Measurements from ENCODE around the gene MAP1LC3B2. TPM values are rescaled to one million over a fixed set of nuclear protein-coding genes. Genes with fewer than 3 reads are reported as not detected.

Gene MAP1LC3B2
- total and polyA plus RNA-seq, 2 of the 8 experiments (the other 6 are each of a cell fraction or from before 2014, with no cell fraction given), result 0.39 to 1.5 TPM

DNA sequence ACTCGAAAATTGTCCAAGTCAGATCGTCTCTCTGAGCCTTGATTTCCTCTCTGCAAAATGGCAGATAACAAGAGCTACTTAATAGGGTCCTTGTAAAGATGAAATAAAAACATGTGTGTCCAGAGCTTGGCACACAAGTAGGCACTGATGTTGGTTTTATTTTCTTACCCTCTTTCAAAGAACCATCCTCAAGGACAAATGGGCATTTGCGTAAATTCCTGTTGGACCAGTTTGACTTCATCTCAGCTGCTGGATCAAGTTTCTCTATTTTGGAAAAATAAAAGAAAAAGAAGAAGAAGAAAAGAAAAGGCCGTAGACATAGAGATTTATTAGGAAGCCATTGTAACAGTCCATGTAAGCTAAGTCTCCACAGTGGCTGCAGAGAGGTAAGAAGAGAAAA lies 47.2 kb downstream of the MAP1LC3B2 start:
- Histone ChIP-seq H2AK5ac (ENCODE audit: low read depth, low read length) (no peak overlapping the region), H3K36me3 (ENCODE audit: control insufficient read depth in 2 of 4, insufficient read depth in 4 of 4, low read length in 3 of 4) (no peaks in the 10 kb centered on the region), H2BK5ac (ENCODE audit: low read depth, low read length) (no peak overlapping the region), H4K20me1 (replicated peaks in 1 of 2; ENCODE audit: control insufficient read depth in 1 of 2, insufficient read depth in 2 of 2, low read length in 2 of 2) (no peaks in the 10 kb centered on the region), H3K4me1 (replicated peaks in 1 of 4; ENCODE audit: control insufficient read depth in 3 of 4, insufficient read depth in 4 of 4, low read length in 3 of 4) (peaks cover 0 to 11% (median 9%) of the 10 kb centered on the region in 4 experiments; a peak in 6 of 7 replicates), H3K79me2 (ENCODE audit: control insufficient read depth in 1 of 2, insufficient read depth in 2 of 2, low read length in 2 of 2) (no peaks in the 10 kb centered on the region), H3K4me2 (ENCODE audit: insufficient read depth in 1 of 2, low read depth in 2 of 2, low read length in 2 of 2) (peak overlapping the region in 1 of 2 experiments; percentile 16; a peak in 1 of 4 replicates), H3K14ac (ENCODE audit: insufficient read length) (no peak overlapping the region), H3K4ac (replicated peaks; ENCODE audit: insufficient read length, low read depth, low read length) (no peak overlapping the region), H3K23me2 (ENCODE audit: low read depth, low read length) (no peaks in the 10 kb centered on the region), H2BK12ac (ENCODE audit: low read depth, low read length) (no peak overlapping the region), H4K91ac (replicated peaks; ENCODE audit: insufficient read length, low read length) (no peak overlapping the region), H4K8ac (ENCODE audit: extremely low read depth, insufficient read depth, low read length) (no peak overlapping the region), H3K18ac (ENCODE audit: extremely low read depth, low read length) (no peak overlapping the region), H3K56ac (replicated peaks; ENCODE audit: insufficient read length, low read depth, low read length) (no peak overlapping the region), H3K23ac (ENCODE audit: insufficient read length) (no peak overlapping the region), H2BK15ac (ENCODE audit: low read length) (no peak overlapping the region), H3K9ac (replicated peaks in 1 of 4; ENCODE audit: extremely low read depth in 1 of 4, low read depth in 3 of 4, low read length in 3 of 4) (no peak overlapping the region), H3K27ac (ENCODE audit: low read depth, low read length) (no peak overlapping the region), H3K4me3 (ENCODE audit: extremely low read depth in 1 of 4, insufficient read depth in 2 of 4, low read depth in 3 of 4, low read length in 4 of 4) (no peak overlapping the region; a peak in 1 of 8 replicates), H3K79me1 (ENCODE audit: low read depth, low read length) (no peaks in the 10 kb centered on the region), H2BK120ac (replicated peaks; ENCODE audit: low read depth, low read length) (no peak overlapping the region), H3K27me3 (replicated peaks in 1 of 4; ENCODE audit: control insufficient read depth in 3 of 4, extremely low read depth in 1 of 4, insufficient read depth in 3 of 4, low read length in 3 of 4) (no peaks in the 10 kb centered on the region), H4K5ac (ENCODE audit: insufficient read length, low read depth, low read length) (no peak overlapping the region), H2BK20ac (ENCODE audit: low read length) (no peak overlapping the region), H2AFZ (ENCODE audit: low read length) (no peak overlapping the region), H3K9me3 (ENCODE audit: insufficient read depth in 2 of 2, low read depth in 1 of 2, low read length in 1 of 2) (0 out of 4 replicates have a peak, but pooled peaks cover 0 to 2% of the 10 kb centered on the region in 2 experiments)
- ChIA-PET CTCF (ENCODE audit: partially characterized antibody) (interaction anchor here (0.5 to 1.4 kb wide), 4 partner anchors 81 to 591 kb away, joined by 3 read pairs; no protein-coding TSS in a partner anchor), POLR2A (ENCODE audit: partially characterized antibody) (no interaction called here)
- no peak for FAIRE-seq
- no peak for DNase-seq (ENCODE audit: low read depth in 1 of 2, low spot score in 2 of 2)
- TF ChIP-seq KDM1A (IDR thresholded peaks at IDR 0.05; ENCODE audit: borderline replicate concordance, low read length) (no peak), SP1 (IDR thresholded peaks at IDR 0.05; ENCODE audit: low read depth, low read length) (peak; percentile 37; the same call in 1 of the 2 replicates), KDM4A (IDR thresholded peaks at IDR 0.05; ENCODE audit: low read depth, low read length, severe bottlenecking) (no peak), ASH2L (IDR thresholded peaks at IDR 0.05; ENCODE audit: low read length) (no peak), GTF2F1 (IDR thresholded peaks at IDR 0.05; ENCODE audit: borderline replicate concordance, low read depth, low read length) (no peak), NRF1 (IDR thresholded peaks at IDR 0.05; ENCODE audit: low read depth, low read length) (no peak), TEAD4 (IDR thresholded peaks at IDR 0.05; ENCODE audit: low read depth, low read length) (no peak), POLR2A (IDR thresholded peaks at IDR 0.05; ENCODE audit: control extremely low read depth in 1 of 2, low read depth in 2 of 2, low read length in 2 of 2) (no peak)
- TF ChIP-seq, protein P1, sequence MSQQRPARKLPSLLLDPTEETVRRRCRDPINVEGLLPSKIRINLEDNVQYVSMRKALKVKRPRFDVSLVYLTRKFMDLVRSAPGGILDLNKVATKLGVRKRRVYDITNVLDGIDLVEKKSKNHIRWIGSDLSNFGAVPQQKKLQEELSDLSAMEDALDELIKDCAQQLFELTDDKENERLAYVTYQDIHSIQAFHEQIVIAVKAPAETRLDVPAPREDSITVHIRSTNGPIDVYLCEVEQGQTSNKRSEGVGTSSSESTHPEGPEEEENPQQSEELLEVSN (IDR thresholded peaks at IDR 0.05), result no peak
- whole genome bisulfite sequencing, 2 experiments (ENCODE audit: extremely low coverage in 1 of 2, insufficient coverage in 1 of 2, insufficient read length in 1 of 2, insufficient replicate concordance in 2 of 2, low coverage in 1 of 2, low lambda C conversion rate in 2 of 2, missing lambda C conversion rate in 1 of 2), result 90% methylated on average over 4 of the region's 4 CpGs; no CpG with 5 or more reads in 1 of the 2 experiments

All from H1 (cell line).